Lower lobe of right lung (tissue), 2 donors: Measurements from ENCODE around the gene SARDH. TPM values are rescaled to one million over a fixed set of nuclear protein-coding genes. Genes with fewer than 3 reads are reported as not detected.

Source experiments
- ATAC-seq, 2 donors: fragments of 200-7000 bp; cut with Tn5 transposase; one replicate each; pipeline ENCODE4 v1.9.1; 2020 to 2022; ENCODE audit warnings: mild to moderate bottlenecking in 2 of 2, moderate library complexity in 2 of 2
- DNase-seq: peaks from one replicate; pipeline ENCODE4 v3.0.0-alpha.2; 2020
- H3K27ac ChIP-seq: fragments of 200-600 bp; one replicate; pipeline ENCODE4 v1.8.0; 2022
- H3K27me3 ChIP-seq: fragments of 200-600 bp; one replicate; pipeline ENCODE4 v1.8.0; 2022; ENCODE audit warnings: low read depth
- H3K36me3 ChIP-seq: fragments of 200-600 bp; one replicate; pipeline ENCODE4 v1.8.0; 2022; ENCODE audit warnings: mild to moderate bottlenecking
- H3K4me1 ChIP-seq: fragments of 200-600 bp; one replicate; pipeline ENCODE4 v1.8.0; 2022
- H3K4me3 ChIP-seq: fragments of 200-600 bp; one replicate; pipeline ENCODE4 v1.8.0; 2022; ENCODE audit warnings: mild to moderate bottlenecking
- H3K9me3 ChIP-seq: fragments of 200-600 bp; one replicate; pipeline ENCODE4 v1.8.0; 2022
- CTCF ChIP-seq: fragments of 200-600 bp; IDR thresholded peaks from one replicate; pipeline ENCODE4 v1.8.0; 2022; ENCODE audit warnings: antibody characterized with exemption, mild to moderate bottlenecking
- intact Hi-C: fragments of 100-400 bp; cut with DNase I; formaldehyde crosslinking; loops from one replicate; pipeline ENCODE4 v1.11.0; 2022
- total RNA-seq: library from RNA; stranded (reverse); fragmentation: NEBNext Ultra II Directional; extraction: Animal tissue kit (Norgen Biotek cat#: 25700); gene quantifications from one replicate; pipeline ENCODE4 v1.2.1, GENCODE V29; 2021
- donor health status: DM: no; HTN: yes; CAD: no; lungs with severe emphysema.

Gene SARDH
- total RNA-seq, 1 donor from 2014 or later = 3.4 TPM

- H3K9me3 ChIP-seq = no peaks in the 10 kb centered on the region
- no peak for ATAC-seq
- H3K36me3 ChIP-seq = no peaks in the 10 kb centered on the region
- H3K27me3 ChIP-seq = no peaks in the 10 kb centered on the region
- H3K27ac ChIP-seq = no peak overlapping the region
- intact Hi-C loops = no loop called here
- no peak for TF ChIP-seq CTCF
- no peak overlapping the region for H3K4me3 ChIP-seq
- no peaks in the 10 kb centered on the region for H3K4me1 ChIP-seq
- DNase-seq = no peak
Observed at GRCh38 chr9:133635098-133635497, 103.1 kb downstream of the SARDH start.

- no peak overlapping the region for H3K27ac ChIP-seq
- intact Hi-C loops = no loop called here
- no peak overlapping the region for H3K4me3 ChIP-seq
- no peaks in the 10 kb centered on the region for H3K27me3 ChIP-seq
- no peaks in the 10 kb centered on the region for H3K4me1 ChIP-seq
- TF ChIP-seq CTCF = no peak
- ATAC-seq (no peak), DNase-seq (no peak)
- H3K36me3 ChIP-seq = no peaks in the 10 kb centered on the region
- H3K9me3 ChIP-seq = no peaks in the 10 kb centered on the region
Observed at GRCh38 chr9:133634081-133634691, 104.0 kb downstream of the SARDH start.

GRCh38 chr9:133633681-133634080 is 104.5 kb downstream of the SARDH start:
- no peaks in the 10 kb centered on the region for H3K9me3 ChIP-seq
- ATAC-seq = no peak
- DNase-seq = no peak
- no peaks in the 10 kb centered on the region for H3K36me3 ChIP-seq
- no peak for TF ChIP-seq CTCF
- H3K27me3 ChIP-seq = no peaks in the 10 kb centered on the region
- intact Hi-C loops = no loop called here
- no peaks in the 10 kb centered on the region for H3K4me1 ChIP-seq
- H3K27ac ChIP-seq = no peak overlapping the region
- no peak overlapping the region for H3K4me3 ChIP-seq

- no peak overlapping the region for H3K4me3 ChIP-seq
- no peak for DNase-seq
- H3K36me3 ChIP-seq = no peaks in the 10 kb centered on the region
- H3K4me1 ChIP-seq = no peaks in the 10 kb centered on the region
- no peaks in the 10 kb centered on the region for H3K9me3 ChIP-seq
- intact Hi-C loops = no loop called here
- no peak for ATAC-seq
- no peaks in the 10 kb centered on the region for H3K27me3 ChIP-seq
- H3K27ac ChIP-seq = no peak overlapping the region
- no peak for TF ChIP-seq CTCF
Observed at GRCh38 chr9:133632806-133633680, 105.1 kb downstream of the SARDH start.

- intact Hi-C loops = no loop called here
- DNase-seq (no peak), ATAC-seq (no peak)
- no peaks in the 10 kb centered on the region for H3K27me3 ChIP-seq
- H3K4me3 ChIP-seq = no peak overlapping the region
- H3K27ac ChIP-seq = no peak overlapping the region
- no peaks in the 10 kb centered on the region for H3K4me1 ChIP-seq
- no peaks in the 10 kb centered on the region for H3K9me3 ChIP-seq
- H3K36me3 ChIP-seq = no peaks in the 10 kb centered on the region
- no peak for TF ChIP-seq CTCF
Observed at GRCh38 chr9:133631111-133631510, 107.0 kb downstream of the SARDH start.
